T-helper 1 cell (primary cell): Measurements from ENCODE around the gene CCDC175.

Source experiments
- DNase-seq, 5 donors: peaks; one replicate each; pipeline ENCODE4 v3.0.0-alpha.2; 2012 to 2020

CCDC175 gene

DNA sequence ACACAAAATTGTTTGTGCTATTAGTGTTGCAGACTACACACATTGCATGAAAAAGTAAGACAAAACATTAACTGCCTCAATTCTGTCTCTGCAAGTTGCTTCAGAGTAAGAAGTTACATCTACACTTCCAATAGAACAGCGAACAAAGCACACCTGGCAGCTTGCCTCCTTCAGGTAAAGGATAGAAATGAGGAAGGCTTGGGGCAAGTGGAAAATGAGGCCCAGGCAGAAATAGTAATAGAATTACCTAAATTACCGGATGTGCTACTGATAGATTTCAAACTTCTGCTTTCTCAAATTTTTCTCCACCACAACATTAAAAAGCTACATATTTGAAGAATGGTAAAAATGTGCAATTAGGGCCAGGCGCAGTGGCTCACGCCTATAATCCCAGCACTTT, 37.7 kb downstream of the CCDC175 start:
- no peak for DNase-seq

- DNase-seq = no peak
Measured at GRCh38 chr14:59537476-59537875, 39.1 kb downstream of the CCDC175 start.

DNA sequence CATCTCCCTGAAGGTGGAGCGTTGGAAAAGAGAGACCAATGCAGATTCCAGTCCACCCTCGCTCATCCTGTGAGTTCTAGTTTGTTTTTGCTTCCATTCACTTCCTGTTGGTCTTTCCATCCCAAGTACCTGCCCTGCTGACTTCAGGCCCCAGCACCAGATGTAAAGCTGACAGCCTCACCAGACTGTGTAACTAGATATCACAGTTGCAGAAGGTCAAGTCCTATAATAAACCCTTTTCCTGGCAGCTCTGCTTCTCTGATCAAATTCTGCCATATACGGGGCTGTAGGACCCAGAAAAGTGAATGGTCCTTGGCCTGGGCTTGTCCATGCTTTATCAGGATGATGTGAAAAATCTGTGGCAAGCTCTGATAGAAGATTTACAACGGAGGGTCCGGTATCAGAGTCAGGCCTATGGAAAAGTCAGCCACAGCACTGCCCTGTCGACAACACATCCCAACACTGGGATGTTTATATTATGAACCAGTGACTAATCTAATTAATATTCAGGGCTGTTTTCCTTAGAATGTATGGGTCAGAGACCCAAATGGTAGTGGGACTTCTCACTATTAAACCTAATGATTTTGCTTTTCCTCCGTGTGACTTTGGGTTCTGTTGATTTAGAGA, 42.1 kb downstream of the CCDC175 start:
- no peak for DNase-seq

DNA sequence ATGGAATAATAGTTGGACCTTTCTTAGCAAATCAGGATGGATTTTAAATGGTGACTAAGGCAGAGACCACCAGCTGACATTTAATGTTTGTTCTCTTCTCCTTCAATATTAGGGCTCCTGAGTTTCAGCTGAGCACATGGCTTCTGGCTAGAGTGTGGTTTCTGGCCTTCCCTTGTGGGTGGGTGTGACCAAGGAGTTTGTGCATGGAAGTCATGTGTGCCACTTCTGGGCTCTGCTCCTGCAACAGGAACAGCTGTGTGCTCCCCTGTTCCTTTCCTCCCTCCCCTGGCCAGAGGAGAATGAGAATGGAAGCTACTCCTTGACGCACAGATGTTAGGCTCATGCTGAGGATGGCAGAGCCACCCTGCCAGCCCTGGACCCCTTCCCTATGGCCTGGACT, 44.2 kb downstream of the CCDC175 start:
- no peak for DNase-seq

GRCh38 chr14:59530349-59530748, 46.3 kb downstream of the CCDC175 start:
- DNase-seq = no peak

DNA sequence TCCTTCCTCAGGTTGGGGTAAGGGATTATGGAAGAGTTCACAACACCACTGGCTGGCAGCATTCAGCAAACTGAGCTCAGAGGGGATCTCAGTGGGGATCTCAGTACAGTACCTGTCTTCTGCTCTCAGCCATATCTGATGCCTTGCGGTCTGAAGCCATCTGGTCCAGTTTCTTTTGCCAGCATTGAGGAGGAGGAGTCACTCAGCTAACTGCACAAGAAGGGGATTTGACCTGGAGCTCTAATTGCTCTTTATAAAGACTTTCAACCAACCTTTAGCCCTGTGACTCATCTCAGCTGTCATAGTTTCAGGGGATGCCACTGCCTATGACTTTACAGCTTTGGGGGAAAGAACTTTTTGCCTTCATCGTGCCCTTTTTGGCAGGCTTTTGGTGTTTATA, 47.4 kb downstream of the CCDC175 start:
- DNase-seq = no peak

GRCh38 chr14:59520224-59520623, 56.4 kb downstream of the CCDC175 start:
- no peak for DNase-seq

DNA sequence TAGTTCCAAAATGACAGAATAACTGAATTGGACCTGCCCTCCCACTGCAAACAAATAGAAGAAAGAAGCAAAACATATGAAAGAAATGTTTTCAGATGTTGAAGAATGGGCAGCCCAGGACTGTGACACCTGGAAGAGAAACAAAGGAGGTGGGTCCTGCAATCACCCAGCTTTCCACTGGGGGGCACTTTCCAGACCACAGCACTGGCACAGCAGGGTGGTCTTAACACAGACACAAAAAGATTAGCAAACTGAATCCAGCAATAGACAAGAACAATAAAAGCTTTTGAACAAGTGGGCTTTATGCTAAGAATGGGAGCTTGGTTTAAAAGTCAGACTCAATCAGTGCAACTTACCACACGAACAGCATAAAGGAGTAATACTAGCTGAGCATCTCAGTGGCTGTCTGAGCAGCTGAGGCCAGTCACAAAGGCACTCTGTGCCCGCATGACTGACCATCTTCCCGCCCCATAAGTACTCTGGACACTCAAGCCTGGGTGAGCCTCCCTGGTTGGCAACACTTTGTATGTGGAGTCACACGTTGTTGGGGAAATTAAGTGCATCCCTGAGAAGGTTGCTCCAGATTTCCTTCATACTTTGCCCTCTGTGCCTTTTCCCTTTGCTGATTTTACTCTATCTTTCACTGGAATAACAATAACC, 64.6 kb downstream of the CCDC175 start:
- no peak for DNase-seq

GRCh38 chr14:59510966-59511365, 65.6 kb downstream of the CCDC175 start:
- DNase-seq = no peak

- no peak for DNase-seq
Measured at GRCh38 chr14:59510001-59510400, 66.6 kb downstream of the CCDC175 start.

DNA sequence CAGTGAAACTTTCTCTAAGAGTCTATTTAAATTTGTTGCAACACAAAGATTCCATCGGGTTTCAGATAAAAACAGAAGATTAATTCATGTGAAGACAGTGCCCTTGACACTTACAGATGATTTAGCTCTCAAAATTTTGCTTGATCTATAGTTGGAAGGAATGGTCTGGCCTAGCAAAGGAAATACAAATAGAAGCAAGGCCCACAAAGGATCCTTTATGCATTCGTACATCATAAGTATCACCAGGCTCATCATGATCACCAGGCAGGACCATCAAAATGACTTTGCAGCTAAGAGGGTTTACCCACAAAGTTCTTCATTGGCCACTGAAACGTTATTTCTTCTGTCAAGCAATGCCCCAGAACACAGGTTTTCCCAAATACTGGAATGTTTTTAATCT, 67.5 kb downstream of the CCDC175 start:
- no peak for DNase-seq

- no peak for DNase-seq
Measured at GRCh38 chr14:59507752-59508103, 68.9 kb downstream of the CCDC175 start.

DNA sequence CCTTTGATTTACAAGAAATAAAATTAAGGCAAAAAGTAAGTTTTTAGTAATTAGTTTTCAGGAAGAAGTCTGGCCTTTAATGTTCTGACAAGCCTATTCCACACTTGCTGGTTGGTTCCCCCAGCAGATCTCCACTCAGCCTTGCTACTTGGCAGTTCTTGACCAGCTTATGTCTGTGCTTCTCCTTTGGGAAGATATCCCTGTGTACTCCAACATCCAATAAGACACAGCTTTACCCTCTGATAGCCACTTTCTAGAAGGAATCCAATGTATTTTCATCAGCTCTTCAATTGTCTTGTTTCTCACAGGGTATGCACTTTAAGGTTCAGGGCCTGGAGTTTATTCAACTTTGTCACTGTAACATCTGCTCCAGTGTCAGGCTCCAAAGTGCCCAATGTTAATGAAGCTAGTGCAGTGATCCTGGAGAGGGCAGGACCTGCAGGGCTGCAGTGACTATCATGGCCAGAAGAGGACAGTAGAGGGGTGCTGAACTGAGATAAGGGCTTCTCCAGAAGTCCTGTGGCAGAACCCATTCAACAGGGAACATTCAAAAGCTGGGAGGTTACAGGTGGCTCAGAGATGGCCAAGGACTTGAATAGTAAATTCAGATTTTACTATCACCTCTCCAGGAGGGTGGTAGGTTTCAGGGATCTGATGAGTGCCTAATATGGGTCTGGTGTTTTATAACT, 69.4 kb downstream of the CCDC175 start:
- peak in 3 of 5 donors; percentile 16 to 34 (median 22) for DNase-seq

DNA sequence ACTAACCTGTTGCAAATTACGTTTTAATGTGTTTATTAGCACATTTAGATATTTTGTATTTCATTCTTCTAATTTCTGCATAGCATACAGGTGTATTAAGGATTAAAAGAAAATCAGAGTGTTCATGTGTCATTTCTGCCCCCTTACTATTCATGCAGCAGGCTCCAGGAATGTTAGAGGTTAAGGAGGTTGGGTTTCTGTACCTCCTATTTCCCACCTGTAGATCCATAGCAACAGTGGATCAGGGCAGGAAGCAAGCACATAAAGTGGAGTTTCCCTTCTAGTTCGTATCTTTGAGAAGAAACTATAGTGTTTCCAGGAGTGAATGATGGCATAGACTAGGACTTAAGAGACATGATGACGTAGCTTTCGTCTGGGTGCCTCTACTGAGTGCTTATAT, 73.4 kb downstream of the CCDC175 start:
- DNase-seq = no peak

DNA sequence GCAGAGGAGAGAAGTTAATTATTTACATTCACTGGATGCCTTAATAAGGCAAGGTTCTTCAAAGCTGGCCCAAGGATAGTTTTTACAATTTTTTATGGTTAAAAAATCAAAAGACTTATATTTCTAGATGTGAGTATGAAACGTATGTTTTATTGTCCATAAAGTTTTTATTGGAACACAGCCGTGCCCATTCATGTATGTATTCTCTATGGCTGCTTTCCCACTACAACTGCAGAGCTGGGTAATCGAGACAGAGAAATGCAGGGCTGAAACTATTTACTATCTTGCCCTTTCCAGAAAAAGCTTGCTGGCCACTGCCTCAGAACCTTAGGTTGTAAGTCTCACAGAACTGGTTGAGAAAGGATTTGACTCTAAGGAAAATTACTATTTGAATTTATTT, 75.9 kb downstream of the CCDC175 start:
- no peak for DNase-seq

DNA sequence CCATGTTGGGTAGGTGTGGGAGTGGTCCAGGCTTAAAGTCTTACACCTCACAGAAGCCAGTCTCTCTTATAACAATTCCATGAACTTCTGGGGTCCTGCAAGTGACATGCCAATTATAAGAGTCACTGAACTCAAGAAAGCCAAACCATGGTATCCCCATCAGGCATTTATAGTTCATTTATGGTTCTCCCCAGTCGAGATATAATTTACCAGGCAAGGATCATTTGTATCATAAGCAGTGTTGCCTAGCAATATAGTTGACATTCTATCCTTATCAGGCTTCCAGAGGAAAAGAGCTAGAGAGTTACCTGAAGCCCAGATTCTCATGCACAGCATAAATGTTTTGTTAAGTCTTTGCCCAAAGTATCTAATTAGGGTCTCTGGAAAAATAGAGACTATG, 84.2 kb downstream of the CCDC175 start:
- no peak for DNase-seq

GRCh38 chr14:59490756-59491155, 85.9 kb downstream of the CCDC175 start:
- DNase-seq = no peak

- DNase-seq = no peak
Measured at GRCh38 chr14:59484639-59485175, 91.9 kb downstream of the CCDC175 start.

- DNase-seq = peak; percentile 94 to 97 (median 95)
Measured at GRCh38 chr14:59483819-59484638, 92.6 kb downstream of the CCDC175 start, which contains the start of the genes JKAMP and L3HYPDH. JKAMP (plus strand) TSS chr14:59484517; CDS start chr14:59484590, 73 bp downstream. L3HYPDH (minus strand) TSS chr14:59484408; CDS start chr14:59484316, 92 bp downstream.

GRCh38 chr14:59483363-59483762, 93.2 kb downstream of the CCDC175 start:
- no peak for DNase-seq

- DNase-seq = no peak
Measured at GRCh38 chr14:59482541-59483331, 93.9 kb downstream of the CCDC175 start.
